HG03097 (cell line): ENCODE measurements around the gene CTU2.

Source experiments
- ATAC-seq: cut with Tn5 transposase; IDR thresholded peaks from one replicate; pipeline ENCODE4 v1.9.1; 2021; ENCODE audit not compliant: unreplicated experiment, low FRiP score

CTU2 gene

GRCh38 chr16:88695753-88696152 lies 10.6 kb upstream of the CTU2 start:
- ATAC-seq, result no peak

- no peak for ATAC-seq
Measured at GRCh38 chr16:88696441-88696840, 9.9 kb upstream of the CTU2 start.

GRCh38 chr16:88697116-88697830 lies 9.0 kb upstream of the CTU2 start:
- no peak for ATAC-seq

- no peak for ATAC-seq
Measured at GRCh38 chr16:88697831-88698615, 8.3 kb upstream of the CTU2 start.

- no peak for ATAC-seq
Measured at GRCh38 chr16:88698646-88699045, 7.7 kb upstream of the CTU2 start.

GRCh38 chr16:88699180-88699579 lies 7.1 kb upstream of the CTU2 start:
- ATAC-seq, result no peak

GRCh38 chr16:88700322-88700635 lies 6.0 kb upstream of the CTU2 start:
- ATAC-seq, result no peak

GRCh38 chr16:88700636-88701482 lies 5.4 kb upstream of the CTU2 start:
- peak; percentile 44 for ATAC-seq

GRCh38 chr16:88701581-88702370 lies 4.5 kb upstream of the CTU2 start:
- ATAC-seq, result no peak

GRCh38 chr16:88702371-88703210 lies 3.7 kb upstream of the CTU2 start:
- no peak for ATAC-seq

GRCh38 chr16:88703486-88704309 lies 2.6 kb upstream of the CTU2 start:
- ATAC-seq, result no peak

GRCh38 chr16:88705076-88705684 lies 1.1 kb upstream of the CTU2 start:
- no peak for ATAC-seq

- ATAC-seq, result no peak
Measured at GRCh38 chr16:88705801-88706228, 488 bp upstream of the CTU2 start.

GRCh38 chr16:88706965-88707826 lies 893 bp downstream of the CTU2 start:
- no peak for ATAC-seq

GRCh38 chr16:88710556-88710955 lies 4.3 kb downstream of the CTU2 start:
- ATAC-seq, result no peak

GRCh38 chr16:88711750-88712340 lies 5.5 kb downstream of the CTU2 start:
- ATAC-seq, result no peak

- ATAC-seq, result no peak
Measured at GRCh38 chr16:88712362-88712979, 6.2 kb downstream of the CTU2 start.
